Measurements from ENCODE around the gene TMEM30A.

Gene TMEM30A

DNA sequence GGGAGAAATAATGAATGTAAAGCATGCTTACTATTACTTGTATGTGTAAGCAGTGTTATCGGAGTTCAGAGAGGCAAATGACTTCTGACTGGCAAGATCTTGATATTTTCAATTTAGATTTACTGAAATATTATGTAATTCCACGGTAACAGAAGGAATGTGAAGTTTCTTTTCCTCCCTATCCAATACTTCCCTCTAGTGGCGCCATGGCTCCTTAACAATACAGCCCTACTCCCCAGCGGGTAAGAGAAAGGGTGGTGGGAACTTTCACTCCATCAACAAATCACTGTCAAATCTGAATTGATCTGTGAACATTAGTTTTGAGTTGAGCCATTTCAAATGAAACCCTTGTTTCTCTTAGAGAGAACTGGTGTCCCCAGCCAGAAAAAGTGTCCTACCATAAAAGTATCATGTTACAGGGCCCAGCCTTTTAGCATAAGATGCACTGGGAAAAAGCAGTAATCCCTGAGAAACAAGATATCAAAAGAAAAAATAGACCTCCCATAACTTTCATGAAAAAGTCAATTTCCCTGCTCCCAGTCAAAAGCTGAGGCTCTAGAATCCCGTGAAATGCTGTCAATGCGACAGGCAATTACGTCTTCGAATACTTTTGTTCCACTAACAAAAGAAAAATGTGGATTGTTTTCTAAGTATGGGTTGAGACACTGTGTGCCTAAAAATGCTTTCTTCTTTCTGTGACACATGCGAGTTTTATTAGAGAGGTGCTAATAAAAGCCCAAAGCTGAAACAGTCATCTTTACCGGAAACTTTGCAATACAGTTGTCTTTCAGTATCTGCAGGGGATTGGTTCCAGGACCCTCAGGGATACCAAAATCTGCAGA is 53.9 kb downstream of the TMEM30A start:
- no peak overlapping the region for H3K4me3 ChIP-seq (ENCODE audit: low read depth, low read length)
- no peak for DNase-seq (ENCODE audit: low read depth)

DNA sequence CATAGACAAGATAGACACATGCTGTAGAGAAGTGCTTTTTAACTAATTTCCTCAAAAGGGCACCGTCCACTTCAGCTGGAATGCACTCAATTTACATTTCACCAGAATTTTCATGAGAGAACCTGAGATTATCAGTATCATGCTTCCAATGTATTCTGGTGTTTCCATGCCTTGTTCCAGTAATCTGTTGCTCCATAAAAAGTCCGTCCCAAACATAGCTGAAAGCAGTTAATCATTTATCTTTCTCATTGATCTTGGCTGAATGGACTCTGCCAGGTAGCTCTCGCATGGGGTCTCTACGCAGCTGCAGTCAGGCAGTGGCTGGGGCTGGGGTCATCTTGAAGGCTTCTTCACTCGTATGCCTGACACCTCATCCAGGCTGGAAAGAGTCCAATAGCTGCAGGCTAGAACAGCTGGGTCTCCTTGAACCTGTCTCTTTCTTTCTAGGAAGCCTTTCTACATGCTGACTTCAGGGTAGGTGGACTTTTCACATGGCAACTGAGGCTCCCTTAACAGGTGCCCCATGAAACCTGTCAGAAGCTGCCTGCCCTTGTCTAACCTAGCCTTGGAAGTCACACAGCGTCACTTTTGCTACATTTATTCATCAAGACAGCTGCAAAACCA is 60.2 kb downstream of the TMEM30A start:
- no peak overlapping the region for H3K4me3 ChIP-seq (ENCODE audit: low read depth, low read length)
- no peak for DNase-seq (ENCODE audit: low read depth)

DNA sequence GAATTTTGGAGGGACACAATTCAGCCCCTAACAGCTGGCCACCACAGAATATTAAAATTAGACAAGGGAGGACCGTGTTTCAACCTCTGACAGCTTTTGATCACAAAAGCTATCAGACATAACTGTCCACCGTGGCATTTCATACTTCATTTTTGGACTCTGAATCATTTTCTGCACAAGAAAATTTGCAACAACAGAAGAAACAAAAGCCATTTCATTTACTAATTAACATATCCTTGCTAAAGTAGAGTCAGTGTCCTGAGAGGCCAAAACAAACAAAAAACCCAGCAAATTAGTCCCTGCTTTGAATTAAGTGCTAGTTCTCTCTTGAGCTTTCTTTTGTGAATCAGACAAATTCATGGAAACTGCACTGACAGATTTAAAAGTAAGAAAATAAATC is 61.2 kb downstream of the TMEM30A start:
- DNase-seq (ENCODE audit: low read depth): no peak
- no peak overlapping the region for H3K4me3 ChIP-seq (ENCODE audit: low read depth, low read length)

DNA sequence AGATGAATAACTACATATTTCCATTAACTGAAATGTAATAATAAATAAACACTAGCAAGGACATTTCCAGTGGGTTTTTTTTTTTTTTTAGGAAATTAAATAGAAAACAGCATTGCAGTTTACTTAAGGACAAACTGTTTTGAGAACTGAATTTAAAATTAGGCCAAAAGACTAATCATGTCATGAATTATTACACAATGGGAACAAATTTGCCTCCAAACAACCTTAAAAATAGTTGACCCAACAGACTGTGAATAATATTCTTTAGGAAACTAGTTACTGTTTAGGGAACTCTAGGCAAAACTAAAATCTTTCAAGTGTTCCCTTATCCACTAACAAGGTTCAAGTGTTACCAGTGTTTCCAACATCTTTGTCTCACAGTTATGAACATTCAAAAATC is 62.3 kb downstream of the TMEM30A start:
- H3K4me3 ChIP-seq (ENCODE audit: low read depth, low read length): no peak overlapping the region
- no peak for DNase-seq (ENCODE audit: low read depth)

DNA sequence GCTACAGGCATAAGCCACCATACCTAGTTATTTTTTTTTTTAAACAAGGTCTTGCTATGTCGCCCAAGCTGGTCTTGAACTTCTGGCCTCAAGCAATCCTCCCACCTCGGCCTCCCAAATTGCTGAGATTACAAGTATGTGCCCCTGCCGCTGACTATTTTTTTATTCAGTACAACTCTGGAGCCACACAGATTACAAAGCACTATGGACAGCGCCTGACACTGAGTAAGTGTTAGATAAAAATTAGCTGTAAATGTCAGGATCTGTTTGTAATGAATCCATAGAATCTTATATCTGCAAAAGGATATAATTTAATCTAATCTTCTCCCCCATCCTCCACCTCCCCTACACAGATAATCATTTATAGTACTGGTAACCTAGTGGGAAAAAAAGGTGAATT is 63.5 kb downstream of the TMEM30A start:
- no peak overlapping the region for H3K4me3 ChIP-seq (ENCODE audit: low read depth, low read length)
- DNase-seq (ENCODE audit: low read depth): no peak

DNA sequence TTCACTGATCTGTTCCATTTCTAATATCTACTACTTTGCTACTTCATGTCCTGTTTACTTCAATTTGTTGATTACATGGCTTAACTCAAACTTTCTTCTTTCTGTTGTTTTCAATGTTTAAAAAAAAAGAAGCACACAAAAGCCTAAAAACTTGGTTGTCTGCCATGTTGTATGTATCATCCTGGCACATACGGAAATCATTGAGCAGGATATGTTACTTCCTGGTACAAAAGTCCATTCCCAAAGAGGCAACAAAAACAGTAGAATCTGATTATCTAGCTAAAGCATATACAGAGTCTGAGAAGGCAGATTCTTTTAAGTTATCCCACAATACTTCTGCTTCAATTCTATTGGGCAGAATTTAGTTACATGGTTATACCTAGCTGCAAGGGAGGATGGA is 64.2 kb downstream of the TMEM30A start:
- H3K4me3 ChIP-seq (ENCODE audit: low read depth, low read length): no peak overlapping the region
- no peak for DNase-seq (ENCODE audit: low read depth)

DNA sequence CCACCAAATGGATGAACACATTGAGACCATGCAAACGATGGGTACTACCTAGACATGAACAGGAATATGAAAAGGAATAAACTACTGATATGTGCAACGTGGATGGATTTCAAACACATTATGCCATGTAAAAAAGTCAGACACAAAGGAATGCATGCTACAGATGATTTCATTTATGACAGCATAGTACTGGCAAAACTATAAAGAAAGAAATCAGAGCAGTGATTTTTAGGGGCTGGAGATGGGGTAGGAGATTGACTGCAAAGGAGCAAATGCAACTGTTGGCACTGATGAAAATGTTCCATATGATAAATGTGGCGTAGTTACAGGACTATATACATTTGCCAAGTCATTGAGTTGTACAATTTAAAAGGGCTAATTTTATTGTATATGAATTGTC is 65.3 kb downstream of the TMEM30A start:
- H3K4me3 ChIP-seq (ENCODE audit: low read depth, low read length): no peak overlapping the region
- DNase-seq (ENCODE audit: low read depth): no peak

DNA sequence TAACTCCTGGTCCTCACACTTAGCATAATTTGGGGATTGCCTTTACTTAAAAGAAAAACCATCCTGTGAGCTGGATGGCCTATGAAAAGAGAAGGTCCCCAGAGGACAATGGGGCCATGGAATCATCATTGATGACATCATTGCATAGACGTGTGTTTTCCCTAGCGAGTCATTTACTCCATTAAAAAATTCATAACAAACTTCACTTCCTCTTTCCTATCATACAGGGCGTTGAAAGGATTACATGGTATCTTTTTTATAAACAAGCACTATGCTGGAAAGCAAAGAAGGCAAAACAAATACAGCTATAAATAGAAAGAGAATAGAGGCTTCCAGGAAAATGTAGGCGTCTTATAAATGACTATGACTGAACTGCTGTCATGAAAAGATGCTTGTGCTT is 67.4 kb downstream of the TMEM30A start:
- no peak overlapping the region for H3K4me3 ChIP-seq (ENCODE audit: low read depth, low read length)
- peak; percentile 56 for DNase-seq (ENCODE audit: low read depth)

DNA sequence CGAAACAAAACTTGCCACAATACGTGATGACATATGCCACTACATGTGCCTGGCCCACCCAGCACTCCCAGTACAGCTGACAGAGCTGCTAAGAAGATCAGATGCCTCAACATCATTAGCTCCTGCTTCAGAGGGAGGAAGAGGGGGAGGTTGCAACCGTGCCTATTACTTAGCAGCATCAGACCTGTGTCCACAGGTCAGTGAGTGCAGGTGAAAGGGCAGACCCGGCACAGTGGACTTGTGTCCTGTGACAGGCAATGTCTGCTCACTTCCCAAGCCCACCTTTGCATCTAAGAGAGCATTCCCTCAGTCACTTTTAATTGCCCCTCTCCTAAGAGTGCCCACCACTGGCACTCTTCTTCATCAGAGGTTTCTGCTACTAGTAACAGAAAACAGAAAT is 69.3 kb downstream of the TMEM30A start:
- H3K4me3 ChIP-seq (ENCODE audit: low read depth, low read length): no peak overlapping the region
- DNase-seq (ENCODE audit: low read depth): no peak

DNA sequence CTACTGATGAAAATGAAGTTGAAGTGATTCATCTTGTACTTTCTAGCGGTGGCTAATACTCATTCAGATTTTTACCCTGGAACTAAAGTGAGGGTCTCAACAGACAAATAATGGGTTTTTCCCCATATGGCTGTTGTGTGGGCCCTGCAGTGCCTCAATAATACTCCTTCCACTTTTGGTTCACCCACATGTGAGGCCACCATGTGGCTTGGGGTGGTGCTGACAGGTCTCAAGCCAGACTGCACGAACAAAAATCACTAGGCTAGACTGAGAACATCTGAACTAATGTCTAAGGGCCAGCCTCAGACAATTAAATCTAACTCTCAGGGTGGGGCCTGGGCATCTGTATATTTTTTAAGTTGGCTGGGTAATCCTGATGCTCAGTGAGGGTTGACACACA is 70.9 kb downstream of the TMEM30A start:
- no peak for DNase-seq (ENCODE audit: low read depth)
- no peak overlapping the region for H3K4me3 ChIP-seq (ENCODE audit: low read depth, low read length)

DNA sequence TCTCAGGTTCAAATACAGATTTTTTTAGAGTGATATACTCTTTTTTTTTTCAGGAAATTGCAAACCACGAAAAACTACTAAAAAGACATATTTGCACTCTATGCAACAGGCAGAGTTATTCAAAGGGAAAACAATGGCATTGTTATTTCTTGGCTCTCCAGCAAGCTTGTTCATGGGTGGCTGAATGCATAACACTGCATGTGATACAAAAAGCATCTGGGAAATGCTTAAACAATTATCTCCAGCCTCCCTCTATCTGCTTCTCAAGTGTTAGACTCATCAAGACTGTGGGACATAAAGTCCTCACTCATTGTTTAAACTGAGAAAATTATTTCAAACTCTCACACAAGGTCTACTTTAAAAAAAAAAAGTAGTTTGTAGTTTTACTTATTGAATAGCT is 71.5 kb downstream of the TMEM30A start:
- DNase-seq (ENCODE audit: low read depth): no peak

DNA sequence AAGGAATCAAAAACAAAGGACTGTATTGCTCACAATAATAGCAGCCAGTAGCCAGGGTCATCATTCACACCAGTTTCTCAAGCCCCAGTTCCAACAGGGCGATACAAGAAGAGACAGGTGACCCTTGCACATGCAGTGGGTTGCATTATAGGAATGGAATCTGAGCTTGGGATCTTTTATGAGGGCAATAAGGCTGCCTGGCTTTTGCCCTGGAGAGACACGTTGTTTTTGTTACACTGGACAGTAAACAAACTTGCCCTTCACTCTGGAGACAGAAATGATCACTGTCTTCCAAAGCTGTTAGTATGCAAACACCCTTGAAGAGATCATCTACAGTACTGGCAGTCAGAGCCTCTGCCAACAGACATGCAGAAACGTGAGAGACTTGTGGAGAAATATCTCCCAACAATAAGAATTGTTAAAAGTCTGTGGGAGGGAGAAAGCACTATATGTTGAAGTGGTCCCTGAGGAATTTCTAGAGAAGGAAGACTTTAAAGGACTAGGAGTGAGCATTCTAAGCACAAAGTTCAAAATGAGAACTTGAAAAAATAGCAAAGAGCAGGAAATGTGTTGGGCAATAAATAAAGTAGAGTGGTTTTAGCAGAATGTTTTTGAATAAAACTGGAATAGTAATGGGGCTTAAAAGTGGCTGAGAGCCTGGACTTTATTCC is 72.5 kb downstream of the TMEM30A start:
- DNase-seq (ENCODE audit: low read depth): peak; percentile 48
- no peak overlapping the region for H3K4me3 ChIP-seq (ENCODE audit: low read depth, low read length)

More for the DNA sequence above, 71.5 kb downstream of the TMEM30A start:
- H3K4me3 ChIP-seq (ENCODE audit: low read depth, low read length): no peak overlapping the region

DNA sequence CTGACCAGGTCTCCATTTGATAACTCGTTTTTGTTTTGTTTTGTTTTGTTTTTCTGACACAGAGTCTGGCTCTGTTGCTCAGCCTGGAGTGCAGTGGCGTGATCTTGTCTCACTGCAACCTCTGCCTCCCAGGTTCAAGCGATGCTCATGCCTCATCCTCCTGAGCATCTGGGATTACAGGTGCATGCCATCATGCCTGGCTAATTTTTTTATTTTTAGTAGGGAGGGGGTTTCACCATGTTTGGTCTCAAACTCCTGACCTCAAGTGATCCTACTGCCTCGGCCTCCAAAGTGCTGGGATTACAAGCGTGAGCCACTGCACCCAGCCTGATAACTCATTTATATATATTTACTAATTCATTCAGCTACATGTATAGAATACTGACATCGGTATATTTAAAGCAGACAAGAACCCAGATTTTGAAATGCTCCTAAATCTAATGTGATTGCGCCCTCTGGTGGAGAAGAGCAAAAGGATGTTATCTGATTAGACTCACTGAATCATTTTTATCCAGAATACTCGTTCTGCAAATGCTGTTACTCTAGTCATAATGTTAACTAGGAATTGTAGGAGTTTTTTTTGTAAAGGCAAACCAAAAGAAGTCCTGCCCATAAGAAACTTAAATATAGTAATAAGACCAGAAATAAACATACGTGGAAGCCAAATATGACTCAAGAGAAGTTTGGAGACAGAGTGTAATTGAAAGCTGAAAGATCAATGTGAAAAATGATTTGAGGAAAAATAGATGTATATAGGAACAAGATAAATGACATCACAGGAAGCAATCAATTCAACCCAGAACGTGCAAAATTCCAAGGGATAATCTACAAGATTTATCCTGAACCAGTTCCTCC is 73.5 kb downstream of the TMEM30A start:
- no peak for DNase-seq (ENCODE audit: low read depth)
- no peak overlapping the region for H3K4me3 ChIP-seq (ENCODE audit: low read depth, low read length)

DNA sequence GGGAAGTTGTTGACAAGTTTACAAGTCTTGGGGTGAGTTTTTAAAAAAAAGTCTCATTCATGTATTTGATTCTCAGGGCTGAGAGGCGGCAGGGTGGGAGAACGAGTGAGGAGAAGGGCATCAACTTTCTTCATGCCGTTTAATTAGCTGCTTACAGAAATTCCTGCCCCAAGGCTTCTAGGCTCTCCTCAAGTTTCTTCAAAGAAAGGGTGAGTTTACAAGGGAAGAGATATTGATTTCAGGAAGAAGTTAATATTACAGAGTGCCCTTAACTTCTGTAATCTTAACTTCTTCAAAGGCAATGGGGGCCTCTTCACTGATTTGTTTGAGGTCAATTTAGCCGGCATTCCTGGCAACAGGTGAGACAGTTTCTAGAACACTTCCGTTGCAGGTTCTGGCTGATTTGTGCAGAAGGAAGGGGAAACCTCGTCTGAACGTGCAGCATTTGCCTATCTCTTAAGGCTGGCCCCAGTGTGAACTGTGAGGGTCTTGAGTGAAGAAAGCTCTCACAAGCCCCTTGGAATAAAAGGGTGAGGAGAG is 75.3 kb downstream of the TMEM30A start:
- no peak overlapping the region for H3K4me3 ChIP-seq (ENCODE audit: low read depth, low read length)
- no peak for DNase-seq (ENCODE audit: low read depth)

DNA sequence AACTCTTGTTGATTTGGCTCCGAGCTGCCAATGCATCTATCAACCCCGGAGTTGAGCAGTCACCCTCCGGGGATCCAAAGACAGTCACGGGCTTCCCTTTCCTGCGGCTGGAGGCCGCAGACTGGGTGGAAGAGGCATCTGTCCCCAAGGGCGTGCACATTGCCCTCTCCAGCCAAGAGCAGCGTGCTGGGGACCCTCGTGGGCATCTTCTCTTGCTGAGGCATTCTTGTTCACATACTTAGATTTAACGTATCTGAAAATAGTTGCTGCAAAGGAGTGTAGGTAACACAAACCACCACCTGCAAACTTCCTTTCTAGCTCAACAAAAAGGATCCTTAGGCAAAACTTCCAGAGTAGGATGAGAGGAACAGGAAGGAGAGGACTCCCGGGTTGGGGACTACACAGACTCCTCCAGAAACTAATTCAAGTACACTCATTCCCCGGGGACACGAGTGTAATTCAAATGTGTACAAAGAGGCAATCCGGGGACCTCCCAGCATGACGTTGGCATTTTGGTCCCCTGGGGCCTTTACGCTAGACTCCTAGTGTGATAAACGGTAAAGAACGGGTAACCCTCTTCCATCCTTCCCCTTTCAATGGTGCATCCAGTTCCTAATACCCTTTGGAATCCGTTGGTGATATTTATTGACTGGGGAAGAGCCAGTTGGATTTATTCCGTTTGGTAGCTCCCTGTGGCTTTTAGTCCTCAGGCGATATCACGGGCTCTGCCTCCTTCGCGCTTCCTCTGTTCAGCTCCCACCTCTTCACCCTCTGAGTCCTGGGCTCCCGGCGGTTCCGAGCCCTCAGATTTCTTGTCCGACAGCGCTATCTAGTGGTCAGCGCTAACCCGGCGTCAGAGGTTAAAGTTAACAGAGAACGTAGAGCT is 76.1 kb downstream of the TMEM30A start:
- H3K4me3 ChIP-seq (ENCODE audit: low read depth, low read length): peak overlapping the region; percentile 23
- DNase-seq (ENCODE audit: low read depth): peak; percentile 51

DNA sequence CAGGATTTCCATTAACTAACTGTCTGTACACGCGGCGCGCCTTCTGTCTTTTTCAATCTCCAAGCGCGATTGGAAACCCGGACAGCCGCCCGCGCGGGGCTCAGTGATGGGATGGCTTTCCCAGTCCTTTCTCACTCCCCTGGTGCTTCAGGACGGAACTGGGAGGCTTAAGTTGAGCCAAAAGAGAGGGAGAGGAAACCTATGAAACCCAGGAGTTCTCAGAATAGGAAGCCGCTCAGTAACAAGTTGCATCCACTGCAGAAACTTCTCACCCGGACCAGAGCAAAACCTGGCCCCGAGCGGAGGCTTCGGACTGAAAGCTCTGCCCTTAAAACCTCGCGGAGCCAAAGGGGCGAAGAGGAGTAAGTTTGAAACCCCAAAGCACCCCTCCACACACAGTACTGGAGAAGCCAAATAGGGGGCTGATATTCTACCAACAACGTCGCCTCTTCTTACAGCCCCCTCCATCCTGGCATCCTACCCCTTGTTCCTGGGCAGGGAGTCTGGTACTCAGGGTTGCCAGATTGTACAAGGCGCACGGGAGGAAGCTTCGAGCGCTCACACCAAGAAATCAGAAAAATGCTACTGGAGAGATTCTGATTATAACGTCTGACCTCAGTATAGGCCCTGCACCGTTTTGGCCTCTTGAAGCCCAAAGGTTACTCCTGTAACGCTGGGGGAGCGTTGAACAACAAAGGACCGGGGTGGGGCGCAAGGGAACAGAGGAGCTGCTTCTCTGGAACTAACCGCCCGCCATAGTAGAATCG is 77.8 kb downstream of the TMEM30A start:
- H3K4me3 ChIP-seq (ENCODE audit: low read depth, low read length): peak overlapping the region; percentile 90
- no peak for DNase-seq (ENCODE audit: low read depth)

DNA sequence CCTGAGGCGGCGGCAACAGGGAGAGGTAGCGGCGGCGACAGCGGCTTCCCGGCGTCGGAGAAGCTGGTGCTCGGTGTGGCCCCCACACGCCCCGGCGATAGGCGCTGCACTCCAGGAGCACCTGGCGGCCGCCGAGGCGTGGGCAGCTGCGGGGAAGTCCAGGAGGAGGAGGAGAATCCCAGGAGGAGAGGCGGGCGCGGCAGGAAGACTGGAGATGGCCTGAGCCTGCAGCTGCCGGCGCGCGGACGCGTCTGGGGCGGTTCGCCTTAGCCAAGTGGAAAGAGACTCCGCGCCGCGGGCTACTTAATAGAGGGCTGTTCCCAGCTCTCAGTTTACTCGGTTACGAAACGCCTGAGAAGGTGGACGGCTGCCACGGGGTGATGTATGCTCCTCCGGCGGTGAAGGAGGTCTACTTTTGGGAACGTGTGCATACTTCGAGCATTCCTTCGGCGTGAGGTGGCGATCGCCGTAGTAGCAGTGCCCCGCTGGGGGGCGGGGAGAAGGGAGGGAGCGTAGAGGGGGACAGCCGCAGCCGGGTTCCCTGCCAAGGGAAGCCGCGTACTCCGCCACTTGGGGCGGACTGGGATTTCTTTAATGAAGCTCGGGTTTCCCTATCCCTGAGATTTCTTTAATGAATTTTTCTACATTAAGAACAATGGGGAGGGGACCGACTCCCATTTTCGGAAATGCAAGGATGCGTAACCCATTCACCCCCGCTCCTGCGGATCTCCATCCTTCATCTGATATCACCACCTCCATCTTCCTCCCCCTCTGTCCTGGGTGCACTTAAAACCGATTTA is 78.6 kb downstream of the TMEM30A start, which contains the start of gene COL12A1:
Gene COL12A1 (minus strand): TSS at position 278 of the 800 bp plus-strand sequence. CDS start 3,261 bp downstream, outside the sequence.
- H3K4me3 ChIP-seq (ENCODE audit: low read depth, low read length): peak within 1 kb of the TSS; percentile 90
- peak; percentile 99 for DNase-seq (ENCODE audit: low read depth)

Measured in skeletal muscle cell (primary cell).